ENCODE results near the gene REXO5.

GRCh38 chr16:20826039-20826566, 19.8 kb downstream of the REXO5 start:
- TF ChIP-seq POLR2AphosphoS5 (IDR thresholded peaks at IDR 0.05) (no peak), POLR2A (IDR thresholded peaks at IDR 0.05) (no peak), CTCF (IDR thresholded peaks at IDR 0.05) (no peak)
